ENCODE measurements around the gene LRRC36.

LRRC36 gene

GRCh38 chr16:67429053-67429798 is 102.6 kb downstream of the LRRC36 start:
- Histone ChIP-seq H3K4me1 (ENCODE audit: low read length) (peaks cover 6% of the 10 kb centered on the region; the same call in 1 of the 2 replicates), H3K27me3 (ENCODE audit: low read depth, low read length) (peaks cover 18% of the 10 kb centered on the region), H3K36me3 (replicated peaks; ENCODE audit: low read depth, low read length) (no peaks in the 10 kb centered on the region), H3K27ac (ENCODE audit: low read length) (no peak overlapping the region), H3K4me2 (ENCODE audit: low read length) (peak overlapping the region; percentile 75; the same call in 1 of the 2 replicates), H2AFZ (ENCODE audit: low read depth, low read length) (no peak overlapping the region), H3K9me3 (ENCODE audit: insufficient read depth, low read length) (no peaks in the 10 kb centered on the region), H3K79me2 (ENCODE audit: low read length) (no peaks in the 10 kb centered on the region), H3K9ac (ENCODE audit: low read length) (no peak overlapping the region), H4K20me1 (ENCODE audit: insufficient read depth, low read length) (no peaks in the 10 kb centered on the region), H3K4me3 (ENCODE audit: low read length) (no peak overlapping the region)
- no peak for TF ChIP-seq CTCF (IDR thresholded peaks at IDR 0.05; ENCODE audit: low read depth, low read length)
- no peak for TF ChIP-seq EZH2phosphoT487 (IDR thresholded peaks at IDR 0.05; ENCODE audit: low read depth)

DNA sequence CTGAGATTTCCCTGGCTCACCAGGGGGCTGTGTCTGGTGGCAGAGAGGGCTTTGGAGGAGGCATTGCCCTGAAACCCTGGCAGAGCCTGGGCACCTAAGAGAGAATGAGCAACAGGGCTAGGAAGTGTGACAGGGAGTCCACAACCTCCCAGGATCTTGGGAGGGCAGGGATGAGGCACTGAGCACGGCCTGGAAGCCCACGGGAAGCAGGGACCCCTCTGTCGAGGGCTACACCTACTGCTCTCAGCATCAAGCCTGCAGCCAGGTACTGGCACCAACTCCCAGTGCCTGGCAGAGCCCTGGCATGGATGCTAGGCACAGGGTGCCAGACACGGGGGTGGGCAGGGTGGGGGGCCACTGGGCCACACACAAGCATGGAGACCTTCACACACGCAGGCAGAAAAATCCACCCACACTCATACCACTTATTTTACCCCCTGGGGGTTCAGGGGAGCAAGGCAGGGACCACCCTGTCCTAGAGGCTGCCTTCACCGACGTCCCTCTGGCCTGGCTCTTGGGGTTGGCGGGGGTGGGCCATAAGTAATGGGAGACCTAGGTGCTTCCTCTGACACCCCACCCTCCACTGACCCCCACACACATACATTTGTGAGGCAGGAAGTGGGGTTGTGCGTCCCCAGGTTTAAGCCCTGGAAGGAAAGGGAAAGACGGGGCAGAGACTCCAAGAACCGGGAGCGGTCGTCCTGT is 103.3 kb downstream of the LRRC36 start:
- no peaks in the 10 kb centered on the region for H3K9me3 ChIP-seq (ENCODE audit: insufficient read depth, low read length)
- no peaks in the 10 kb centered on the region for H3K79me2 ChIP-seq (ENCODE audit: low read length)
- H3K4me2 ChIP-seq (ENCODE audit: low read length), result peak overlapping the region; percentile 75
- no peaks in the 10 kb centered on the region for H4K20me1 ChIP-seq (ENCODE audit: insufficient read depth, low read length)
- TF ChIP-seq CTCF (IDR thresholded peaks at IDR 0.05; ENCODE audit: low read depth, low read length), result no peak
- TF ChIP-seq EZH2phosphoT487 (IDR thresholded peaks at IDR 0.05; ENCODE audit: low read depth), result no peak
- H3K4me3 ChIP-seq (ENCODE audit: low read length), result peak overlapping the region; percentile 76
- H3K36me3 ChIP-seq (replicated peaks; ENCODE audit: low read depth, low read length), result no peaks in the 10 kb centered on the region
- H3K9ac ChIP-seq (ENCODE audit: low read length), result peak overlapping the region; percentile 41
- peaks cover 11% of the 10 kb centered on the region for H3K27me3 ChIP-seq (ENCODE audit: low read depth, low read length)
- peaks cover 12% of the 10 kb centered on the region for H3K4me1 ChIP-seq (ENCODE audit: low read length)
- no peak overlapping the region for H3K27ac ChIP-seq (ENCODE audit: low read length)
- H2AFZ ChIP-seq (ENCODE audit: low read depth, low read length), result peak overlapping the region; percentile 57; the same call in 1 of the 2 replicates

DNA sequence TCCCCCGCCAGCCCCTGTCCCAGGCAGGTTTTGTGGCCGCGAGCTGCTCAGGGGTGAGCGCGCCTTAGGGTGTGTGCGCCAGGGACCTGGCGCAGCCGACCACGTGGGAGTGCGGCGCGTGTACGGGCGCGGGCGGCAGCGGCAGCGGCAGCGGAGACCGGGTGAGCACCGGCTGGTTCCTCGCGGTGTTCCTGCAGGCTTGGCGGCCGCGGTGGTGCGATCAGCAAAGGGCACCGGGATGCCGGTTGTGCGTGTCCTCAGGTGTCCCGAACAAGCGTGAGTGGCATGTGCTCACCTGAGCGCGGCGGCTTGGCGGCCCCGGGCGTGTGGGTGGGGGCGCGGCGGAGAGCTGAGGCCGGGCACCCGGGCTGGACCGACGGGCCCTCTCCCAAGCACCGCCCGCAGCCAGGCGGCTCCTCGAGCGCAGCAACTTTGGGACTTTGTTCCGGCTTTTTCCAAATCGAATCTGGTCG is 103.9 kb downstream of the LRRC36 start:
- H3K27ac ChIP-seq (ENCODE audit: low read length), result no peak overlapping the region
- peak overlapping the region; percentile 57; the same call in 1 of the 2 replicates for H2AFZ ChIP-seq (ENCODE audit: low read depth, low read length)

More for the DNA sequence above, 103.9 kb downstream of the LRRC36 start:
- H3K36me3 ChIP-seq (replicated peaks; ENCODE audit: low read depth, low read length), result no peaks in the 10 kb centered on the region
- H3K4me3 ChIP-seq (ENCODE audit: low read length), result peak overlapping the region; percentile 76
- H3K27me3 ChIP-seq (ENCODE audit: low read depth, low read length), result peaks cover 5% of the 10 kb centered on the region
- H3K79me2 ChIP-seq (ENCODE audit: low read length), result no peaks in the 10 kb centered on the region
- TF ChIP-seq CTCF (IDR thresholded peaks at IDR 0.05; ENCODE audit: low read depth, low read length) (no peak), EZH2phosphoT487 (IDR thresholded peaks at IDR 0.05; ENCODE audit: low read depth) (no peak)
- peak overlapping the region; percentile 75 for H3K4me2 ChIP-seq (ENCODE audit: low read length)
- peak overlapping the region; percentile 41 for H3K9ac ChIP-seq (ENCODE audit: low read length)
- H3K9me3 ChIP-seq (ENCODE audit: insufficient read depth, low read length), result no peaks in the 10 kb centered on the region
- peaks cover 4% of the 10 kb centered on the region for H4K20me1 ChIP-seq (ENCODE audit: insufficient read depth, low read length)
- peaks cover 15% of the 10 kb centered on the region for H3K4me1 ChIP-seq (ENCODE audit: low read length)
